Astrocyte (in vitro differentiated cells and primary cell): Measurements from ENCODE around the gene KRT74. TPM values are rescaled to one million over a fixed set of nuclear protein-coding genes. Genes with fewer than 3 reads are reported as not detected.

Source experiments
- DNase-seq: peaks from one replicate; pipeline ENCODE4 v3.0.0-alpha.2; 2010; ENCODE audit warnings: low read depth
- FAIRE-seq: peaks from 2 replicates; lab custom pipeline; 2011; peaks lifted over from hg19 to GRCh38; lab: Jason Lieb, UNC
- H2AFZ ChIP-seq: 2 replicates; pipeline ENCODE4 v1.6.0; 2012; ENCODE audit warnings: low read depth, low read length, inconsistent platforms
- H3K27ac ChIP-seq: 2 replicates; pipeline ENCODE4 v1.5.1; 2011; ENCODE audit warnings: low read depth, low read length, inconsistent platforms
- H3K27me3 ChIP-seq: 2 replicates; pipeline ENCODE4 v1.6.0; 2011; ENCODE audit warnings: low read length, inconsistent platforms; ENCODE audit not compliant: insufficient read depth
- H3K36me3 ChIP-seq: 2 replicates; pipeline ENCODE4 v1.5.1; 2011; ENCODE audit warnings: low read length, inconsistent platforms; ENCODE audit not compliant: insufficient read depth
- H3K4me1 ChIP-seq: 2 replicates; pipeline ENCODE4 v1.5.1; 2011; ENCODE audit warnings: low read length, inconsistent platforms; ENCODE audit not compliant: insufficient read depth
- H3K4me2 ChIP-seq: 2 replicates; pipeline ENCODE4 v1.6.0; 2012; ENCODE audit warnings: low read length, inconsistent platforms
- H3K4me3 ChIP-seq: 2 replicates; pipeline ENCODE4 v1.5.1; 2011; ENCODE audit warnings: low read depth, mild to moderate bottlenecking, low read length, inconsistent platforms; ENCODE audit not compliant: insufficient read depth
- H3K79me2 ChIP-seq: 2 replicates; pipeline ENCODE4 v1.6.0; 2012; ENCODE audit warnings: mild to moderate bottlenecking, low read length, inconsistent platforms; ENCODE audit not compliant: insufficient read depth
- H3K9ac ChIP-seq: 2 replicates; pipeline ENCODE4 v1.6.0; 2012; ENCODE audit warnings: mild to moderate bottlenecking, low read length, inconsistent platforms
- H3K9me3 ChIP-seq: 2 replicates; pipeline ENCODE4 v1.5.1; 2012; ENCODE audit warnings: low read depth, mild to moderate bottlenecking, low read length, inconsistent platforms; ENCODE audit not compliant: insufficient read depth
- H4K20me1 ChIP-seq: 2 replicates; pipeline ENCODE4 v1.6.0; 2012; ENCODE audit warnings: low read length, inconsistent platforms; ENCODE audit not compliant: insufficient read depth
- H3K27ac Mint-ChIP-seq: one replicate; pipeline ENCODE4 v1.8.0; 2021; ENCODE audit warnings: mild to moderate bottlenecking, mixed read lengths; ENCODE audit not compliant: unreplicated experiment
- H3K27me3 Mint-ChIP-seq: one replicate; pipeline ENCODE4 v1.8.0; 2021; ENCODE audit warnings: low read depth, mixed read lengths; ENCODE audit not compliant: unreplicated experiment
- H3K36me3 Mint-ChIP-seq: one replicate; pipeline ENCODE4 v1.8.0; 2021; ENCODE audit warnings: low read depth, mixed read lengths; ENCODE audit not compliant: unreplicated experiment
- H3K4me1 Mint-ChIP-seq: one replicate; pipeline ENCODE4 v1.8.0; 2021; ENCODE audit warnings: low read depth, mixed read lengths; ENCODE audit not compliant: unreplicated experiment
- H3K4me3 Mint-ChIP-seq: one replicate; pipeline ENCODE4 v1.8.0; 2021; ENCODE audit warnings: mild to moderate bottlenecking, moderate library complexity, mixed read lengths; ENCODE audit not compliant: unreplicated experiment
- H3K9me3 Mint-ChIP-seq: one replicate; pipeline ENCODE4 v1.8.0; 2021; ENCODE audit warnings: mild to moderate bottlenecking, mixed read lengths; ENCODE audit not compliant: unreplicated experiment
- EZH2 ChIP-seq: IDR thresholded peaks from 2 replicates; pipeline ENCODE4 v1.6.1; 2012; ENCODE audit warnings: mild to moderate bottlenecking, low read length, inconsistent platforms; ENCODE audit not compliant: insufficient read depth
- total RNA-seq: library from RNA; stranded (reverse); gene quantifications from 2 replicates; pipeline ENCODE4 v1.2.1, GENCODE V29; 2021
- TF ChIP-seq, protein P1 (sequence below): IDR thresholded peaks from 2 replicates; pipeline ENCODE4 v1.5.1; 2011; ENCODE audit warnings: low read depth, mild to moderate bottlenecking, inconsistent platforms, low read length, moderate library complexity; ENCODE audit not compliant: insufficient read depth

KRT74 gene
- total RNA-seq, 1 donor from 2014 or later: not detected

DNA sequence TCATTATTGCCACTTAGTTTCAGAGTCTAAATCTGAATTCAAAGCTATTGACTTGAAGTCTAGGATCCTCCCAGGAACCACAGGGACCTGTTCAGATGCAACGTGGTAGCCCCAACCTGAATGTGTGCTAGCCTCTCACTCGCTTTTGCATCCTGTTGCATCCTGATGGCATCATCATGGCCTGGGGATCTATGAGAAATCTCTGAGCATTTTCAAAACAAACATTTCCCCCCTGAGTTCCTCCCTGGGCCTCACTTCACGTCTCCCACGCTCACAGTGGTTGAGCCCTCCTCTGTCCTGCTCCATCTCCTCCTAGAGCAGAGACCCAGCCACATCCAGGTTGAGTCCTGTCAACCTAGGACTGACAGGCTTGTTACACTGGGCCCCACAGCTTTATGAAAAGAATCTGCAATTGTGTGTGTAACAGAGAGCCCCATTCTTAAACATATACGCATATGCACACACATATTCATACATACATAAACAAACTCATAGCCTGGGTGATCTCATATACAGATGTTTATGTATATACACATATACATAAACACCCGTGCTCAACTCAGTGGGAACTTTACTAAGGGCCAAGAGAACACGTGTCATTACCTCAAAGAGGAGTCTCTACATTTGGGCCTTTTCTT lies 33.1 kb upstream of the KRT74 start:
- Histone ChIP-seq H3K4me2 (no peak overlapping the region), H3K36me3 (no peaks in the 10 kb centered on the region), H2AFZ (no peak overlapping the region), H3K27me3 (peaks cover 42% of the 10 kb centered on the region), H3K79me2 (no peaks in the 10 kb centered on the region), H3K27ac (no peak overlapping the region), H3K9ac (no peak overlapping the region), H4K20me1 (no peaks in the 10 kb centered on the region), H3K9me3 (no peaks in the 10 kb centered on the region), H3K4me3 (no peak overlapping the region), H3K4me1 (no peaks in the 10 kb centered on the region)
- Mint-ChIP-seq H3K9me3 (peaks cover 6% of the 10 kb centered on the region), H3K4me1 (peaks cover 5% of the 10 kb centered on the region), H3K4me3 (no peak overlapping the region), H3K27ac (no peak overlapping the region), H3K36me3 (peaks cover under 1% of the 10 kb centered on the region), H3K27me3 (peaks cover 53% of the 10 kb centered on the region)
- TF ChIP-seq EZH2: no peak
- TF ChIP-seq, protein P1, sequence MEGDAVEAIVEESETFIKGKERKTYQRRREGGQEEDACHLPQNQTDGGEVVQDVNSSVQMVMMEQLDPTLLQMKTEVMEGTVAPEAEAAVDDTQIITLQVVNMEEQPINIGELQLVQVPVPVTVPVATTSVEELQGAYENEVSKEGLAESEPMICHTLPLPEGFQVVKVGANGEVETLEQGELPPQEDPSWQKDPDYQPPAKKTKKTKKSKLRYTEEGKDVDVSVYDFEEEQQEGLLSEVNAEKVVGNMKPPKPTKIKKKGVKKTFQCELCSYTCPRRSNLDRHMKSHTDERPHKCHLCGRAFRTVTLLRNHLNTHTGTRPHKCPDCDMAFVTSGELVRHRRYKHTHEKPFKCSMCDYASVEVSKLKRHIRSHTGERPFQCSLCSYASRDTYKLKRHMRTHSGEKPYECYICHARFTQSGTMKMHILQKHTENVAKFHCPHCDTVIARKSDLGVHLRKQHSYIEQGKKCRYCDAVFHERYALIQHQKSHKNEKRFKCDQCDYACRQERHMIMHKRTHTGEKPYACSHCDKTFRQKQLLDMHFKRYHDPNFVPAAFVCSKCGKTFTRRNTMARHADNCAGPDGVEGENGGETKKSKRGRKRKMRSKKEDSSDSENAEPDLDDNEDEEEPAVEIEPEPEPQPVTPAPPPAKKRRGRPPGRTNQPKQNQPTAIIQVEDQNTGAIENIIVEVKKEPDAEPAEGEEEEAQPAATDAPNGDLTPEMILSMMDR: no peak
- FAIRE-seq (no peak), DNase-seq (no peak)

DNA sequence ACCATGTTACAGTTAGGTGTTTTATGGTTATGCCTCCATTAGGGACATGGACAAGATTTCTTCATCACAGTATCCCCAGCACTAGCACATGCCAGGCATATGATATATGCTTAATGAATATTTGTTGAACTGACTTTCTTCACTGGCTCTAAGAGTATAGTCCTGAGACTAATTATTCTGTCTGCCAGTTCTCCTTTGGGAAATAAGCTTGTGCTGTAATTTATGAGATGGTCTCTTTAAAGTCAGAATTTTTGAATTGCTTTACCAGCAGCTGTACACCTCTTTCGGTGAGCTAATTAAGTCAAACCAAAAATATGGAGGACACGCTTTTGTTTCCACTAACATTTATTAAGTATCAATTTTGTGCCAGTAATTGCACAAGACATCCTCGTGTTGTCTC lies 32.5 kb upstream of the KRT74 start:
- H3K4me2 ChIP-seq: no peak overlapping the region
- H3K79me2 ChIP-seq: no peaks in the 10 kb centered on the region

DNA sequence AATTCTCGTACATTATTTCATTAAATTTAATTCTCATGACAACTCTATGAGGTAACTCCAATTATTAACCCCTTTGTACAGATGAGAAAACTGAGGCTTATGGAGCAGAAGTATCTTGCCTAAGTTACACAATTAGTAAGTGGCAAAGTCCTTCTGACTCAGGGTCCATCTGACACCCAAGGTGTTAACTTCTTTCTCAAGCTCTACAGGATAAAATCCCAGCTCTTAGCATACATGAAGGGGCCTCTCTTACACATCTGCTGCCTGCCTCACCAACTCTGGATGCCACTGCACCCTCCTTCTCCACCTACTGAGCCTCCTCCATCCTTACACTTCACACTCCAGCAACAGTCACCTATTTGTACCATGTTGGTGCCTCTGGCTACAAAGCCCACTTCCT lies 31.9 kb upstream of the KRT74 start:
- no peak for TF ChIP-seq EZH2

More for the DNA sequence above, 32.5 kb upstream of the KRT74 start:
- Histone ChIP-seq H4K20me1 (no peaks in the 10 kb centered on the region), H3K36me3 (no peaks in the 10 kb centered on the region), H3K4me3 (no peak overlapping the region), H3K27me3 (peaks cover 48% of the 10 kb centered on the region), H3K9me3 (no peaks in the 10 kb centered on the region), H2AFZ (no peak overlapping the region), H3K27ac (no peak overlapping the region), H3K4me1 (no peaks in the 10 kb centered on the region), H3K9ac (no peak overlapping the region)
- no peak for FAIRE-seq
- DNase-seq: no peak
- Mint-ChIP-seq H3K9me3 (peaks cover 6% of the 10 kb centered on the region), H3K36me3 (no peaks in the 10 kb centered on the region), H3K27ac (no peak overlapping the region), H3K4me3 (no peak overlapping the region), H3K27me3 (peaks cover 47% of the 10 kb centered on the region), H3K4me1 (peaks cover 5% of the 10 kb centered on the region)
- TF ChIP-seq, protein P1: no peak
- no peak for TF ChIP-seq EZH2

More for the DNA sequence above, 31.9 kb upstream of the KRT74 start:
- H3K27me3 Mint-ChIP-seq: peaks cover 44% of the 10 kb centered on the region
- FAIRE-seq (no peak), DNase-seq (no peak)
- no peaks in the 10 kb centered on the region for H3K36me3 ChIP-seq
- H3K4me2 ChIP-seq: no peak overlapping the region
- H3K4me1 ChIP-seq: no peaks in the 10 kb centered on the region
- H3K79me2 ChIP-seq: no peaks in the 10 kb centered on the region
- peaks cover 5% of the 10 kb centered on the region for H3K4me1 Mint-ChIP-seq
- H3K27ac ChIP-seq: no peak overlapping the region
- peaks cover 53% of the 10 kb centered on the region for H3K27me3 ChIP-seq
- H3K9me3 Mint-ChIP-seq: peaks cover 6% of the 10 kb centered on the region
- H4K20me1 ChIP-seq: no peaks in the 10 kb centered on the region
- H3K27ac Mint-ChIP-seq: no peak overlapping the region
- no peak overlapping the region for H3K4me3 ChIP-seq
- no peak overlapping the region for H2AFZ ChIP-seq
- H3K4me3 Mint-ChIP-seq: no peak overlapping the region
- no peak overlapping the region for H3K9ac ChIP-seq
- no peaks in the 10 kb centered on the region for H3K9me3 ChIP-seq
- peaks cover under 1% of the 10 kb centered on the region for H3K36me3 Mint-ChIP-seq
